K562 (cell line): ENCODE measurements around the gene HFE. TPM values are rescaled to one million over a fixed set of nuclear protein-coding genes. Genes with fewer than 3 reads are reported as not detected.

Source experiments
- ATAC-seq: fragments of 200-7000 bp; cut with Tn5 transposase; 3 replicates; pipeline ENCODE4 v1.9.1; 2020; ENCODE audit warnings: moderate library complexity
- BruUV-seq: library from RNA; stranded (reverse); fragments of 400-500 nt; replicated peaks from 2 replicates; lab custom pipeline; 2021; lab: Mats Ljungman, UMichigan
- CTCF ChIA-PET: fragments of 300-600 bp; formaldehyde crosslinking; extraction: SDS; loops from one replicate; lab custom pipeline; 2021; ENCODE audit warnings: low intra/inter-chr PET ratio; lab: Yijun Ruan, JAX
- POLR2A ChIA-PET: fragments of 300-600, 350-650 bp; sonication (Branson Sonifier 250); formaldehyde crosslinking; extraction: SDS; loops from one replicate; lab custom pipeline; 2021; ENCODE audit warnings: antibody characterized with exemption, inconsistent platforms; lab: Yijun Ruan, JAX
- DNase-seq, 4 experiments: peaks; one replicate each; pipeline versions ENCODE4 v3.0.0 to v3.0.0-alpha.2; 2011 to 2018; ENCODE audit warnings: low spot score in 3 of 4, mixed read lengths in 3 of 4; ENCODE audit errors: extremely low read depth in 1 of 4
- FAIRE-seq: peaks from 2 replicates; lab custom pipeline; 2011; peaks lifted over from hg19 to GRCh38; lab: Jason Lieb, UNC
- H2AFZ ChIP-seq: 2 replicates; pipeline ENCODE4 v1.6.0; 2011; ENCODE audit warnings: low read depth, low read length, control low read depth, inconsistent platforms
- H3K27ac ChIP-seq: fragments of 200-600 bp; 3 replicates; pipeline ENCODE4 v1.8.0; 2011; ENCODE audit warnings: low read depth, mild to moderate bottlenecking, control low read depth, inconsistent platforms, low read length, moderate library complexity, mixed read lengths; ENCODE audit errors: extremely low read depth
- H3K27me3 ChIP-seq, 2 experiments: fragments of 300-600 bp in 1 of 2; 2 replicates in 1 of 2; 3 replicates in 1 of 2; pipeline versions ENCODE4 v1.6.0 to v1.8.0; 2011; ENCODE audit warnings: inconsistent platforms in 2 of 2, low read length in 2 of 2, mild to moderate bottlenecking in 1 of 2, mixed read lengths in 1 of 2, moderate library complexity in 1 of 2; ENCODE audit not compliant: control insufficient read depth in 2 of 2, insufficient read depth in 2 of 2
- H3K36me3 ChIP-seq: fragments of 300-600 bp; 3 replicates; pipeline ENCODE4 v1.8.0; 2011; ENCODE audit warnings: mild to moderate bottlenecking, low read length, inconsistent platforms; ENCODE audit not compliant: control insufficient read depth, insufficient read depth
- H3K4me1 ChIP-seq, 2 experiments: fragments of 200-600 bp in 1 of 2; replicated peaks in 1 of 2; 2 replicates in 1 of 2; 3 replicates in 1 of 2; pipeline versions ENCODE4 v1.5.1 to v1.8.0; 2011; ENCODE audit warnings: inconsistent platforms in 2 of 2, low read length in 2 of 2, mild to moderate bottlenecking in 1 of 2, mixed read lengths in 1 of 2, moderate library complexity in 1 of 2; ENCODE audit not compliant: control insufficient read depth in 2 of 2, insufficient read depth in 2 of 2
- H3K4me2 ChIP-seq: 2 replicates; pipeline ENCODE4 v1.6.1; 2011; ENCODE audit warnings: low read length, control low read depth, inconsistent platforms, mixed read lengths; ENCODE audit not compliant: insufficient read depth
- H3K4me3 ChIP-seq: fragments of 200-600 bp; sonication (generic), shearing (Covaris generic); 2 replicates; pipeline ENCODE4 v1.5.1; 2016; ENCODE audit warnings: control low read depth, inconsistent platforms
- H3K79me2 ChIP-seq: fragments of 200-600 bp; 3 replicates; pipeline ENCODE4 v1.8.0; 2011; ENCODE audit warnings: low read length, inconsistent platforms; ENCODE audit not compliant: control insufficient read depth, insufficient read depth
- H3K9ac ChIP-seq, 2 experiments: 2 replicates each; pipeline versions ENCODE4 v1.6.0 to v1.6.1; 2011; ENCODE audit warnings: low read depth in 2 of 2, low read length in 2 of 2, control low read depth in 1 of 2, inconsistent platforms in 1 of 2, mild to moderate bottlenecking in 1 of 2, mixed read lengths in 1 of 2; ENCODE audit not compliant: insufficient read depth in 1 of 2
- H3K9me1 ChIP-seq: one replicate; pipeline ENCODE4 v1.6.0; 2011; ENCODE audit warnings: inconsistent platforms, mild to moderate bottlenecking, low read length, moderate library complexity; ENCODE audit not compliant: control insufficient read depth, insufficient read depth
- H3K9me3 ChIP-seq: replicated peaks from 2 replicates; pipeline ENCODE4 v1.5.1; 2011; ENCODE audit warnings: low read depth, low read length, inconsistent platforms; ENCODE audit not compliant: control insufficient read depth, insufficient read depth
- H4K20me1 ChIP-seq: replicated peaks from 2 replicates; pipeline ENCODE4 v1.6.1; 2011; ENCODE audit warnings: low read length, inconsistent platforms, mixed read lengths; ENCODE audit not compliant: control insufficient read depth, insufficient read depth
- LARP7 ChIP-seq: fragments of 450-650 bp; IDR thresholded peaks from 2 replicates; pipeline ENCODE4 v1.6.1; 2016
- MBD1 ChIP-seq: fragments of 250-450 bp; sonication (Bioruptor Pico); IDR thresholded peaks from 2 replicates; pipeline ENCODE4 v1.8.0; 2022; ENCODE audit warnings: inconsistent platforms
- POLR2A ChIP-seq: fragments of 450-650 bp; conservative IDR thresholded peaks from 2 replicates; pipeline ENCODE4 v1.6.1; 2016
- POLR2AphosphoS5 ChIP-seq: IDR thresholded peaks from 2 replicates; pipeline ENCODE4 v1.6.1; 2011; ENCODE audit warnings: mild to moderate bottlenecking, low read depth, low read length, moderate library complexity; ENCODE audit not compliant: control insufficient read depth, insufficient read depth
- SIN3A ChIP-seq, 2 experiments: fragments of 150-350 bp in 1 of 2; IDR thresholded peaks; 2 replicates each; pipeline ENCODE4 v1.6.1; 2011 to 2016; ENCODE audit warnings: borderline replicate concordance in 2 of 2, low read depth in 2 of 2, low read length in 2 of 2, mild to moderate bottlenecking in 2 of 2, moderate library complexity in 2 of 2; ENCODE audit not compliant: control insufficient read depth in 1 of 2
- SNIP1 ChIP-seq: fragments of 450-650 bp; IDR thresholded peaks from 2 replicates; pipeline ENCODE4 v1.7.1; 2017; ENCODE audit warnings: low read depth, mild to moderate bottlenecking
- SUPT5H ChIP-seq: fragments of 450-650 bp; IDR thresholded peaks from 2 replicates; pipeline ENCODE4 v1.6.1; 2016
- ZSCAN29 ChIP-seq: fragments of 450-650 bp; IDR thresholded peaks from 2 replicates; pipeline ENCODE4 v1.6.1; 2017
- in situ Hi-C: fragments of 300-500 bp; cut with MboI; formaldehyde crosslinking; loops from 4 replicates; pipeline ENCODE4 v1.15.0; 2018; ENCODE audit warnings: inconsistent platforms, mixed read lengths
- intact Hi-C: fragments of 100-400 bp; cut with micrococcal nuclease; formaldehyde crosslinking; loops from 2 replicates; pipeline ENCODE4 v1.14.2; 2022
- polyA plus RNA-seq, 8 experiments: library from polyadenylated mRNA; depleted of rRNA in 4 of 8; stranded (reverse) in 5 of 8; unstranded in 3 of 8; fragments of >200 nt; fragmentation: Nextera tagmentation in 2 of 8; fragmentation: Illumina TruSeq in 1 of 8; extraction: Ambion mirVana in 2 of 8; extraction: Trizol in 1 of 8; gene quantifications; 2 replicates each; pipeline versions ENCODE4 v1.2.1 to v1.2.3, GENCODE V29; 2011 to 2014; ENCODE audit warnings: inconsistent platforms in 1 of 8, missing spikeins in 1 of 8
- total RNA-seq, 7 experiments: library from RNA; depleted of rRNA in 6 of 7; stranded (reverse); fragments of >200 nt in 6 of 7; fragmentation: Illumina TruSeq in 2 of 7; extraction: Trizol in 2 of 7; gene quantifications; 2 replicates each; pipeline versions ENCODE4 v1.2.1 to v1.2.3, GENCODE V29; 2011 to 2021; ENCODE audit warnings: low replicate concordance in 1 of 7

Gene HFE
- total and polyA plus RNA-seq, 9 of the 15 experiments (the other 6 are each of a cell fraction or from before 2014, with no cell fraction given) = 0.14 to 1.2 (median 0.76) TPM

- TF ChIP-seq SIN3A (IDR thresholded peaks at IDR 0.05; ENCODE audit: borderline replicate concordance in 2 of 2, control insufficient read depth in 1 of 2, low read depth in 2 of 2, low read length in 2 of 2) (peak in 1 of 2 experiments; percentile 81; a peak in 1 of 4 replicates), ZSCAN29 (no peak), SUPT5H (peak; percentile 33; the same call in 1 of the 2 replicates), SNIP1 (no peak), LARP7 (no peak), POLR2A (peak; percentile 44; the same call in 1 of the 2 replicates), POLR2AphosphoS5 (peak; percentile 77; the same call in 1 of the 2 replicates), MBD1 (CRISPR knock-in tag) (no peak)
- Histone ChIP-seq H3K4me1 (peaks cover 0 to 3% of the 10 kb centered on the region in 2 experiments; a peak in 2 of 5 replicates), H4K20me1 (no peaks in the 10 kb centered on the region), H3K9me3 (no peaks in the 10 kb centered on the region), H3K4me3 (no peak overlapping the region), H3K4me2 (no peak overlapping the region), H3K36me3 (peaks cover 48% of the 10 kb centered on the region), H3K27ac (peak overlapping the region; percentile 17; the same call in 1 of the 3 replicates), H3K79me2 (peaks cover 48% of the 10 kb centered on the region), H3K27me3 (no peaks in the 10 kb centered on the region), H2AFZ (no peak overlapping the region), H3K9me1 (no peaks in the 10 kb centered on the region), H3K9ac (no peak overlapping the region)
- intact Hi-C loops = no loop called here
- in situ Hi-C loops = no loop called here
- ATAC-seq (peak; percentile 20; the same call in 2 of the 3 replicates), DNase-seq (no peak), FAIRE-seq (no peak)
- BruUV-seq = no TSS peak
- ChIA-PET CTCF (no interaction called here), POLR2A (interaction anchor here (0.9 to 4.1 kb wide), 5 partner anchors 9 to 1033 kb away, joined by 3 to 43 read pairs (median 12); a partner anchor contains a TSS)
Measured at GRCh38 chr6:26113570-26113969, 26.3 kb downstream of the HFE start.
